Measurements from ENCODE around the gene HK2.
"Not testable (repeated sequence)": the region's sequence is repeated elsewhere in the genome, so short reads cannot be mapped to it uniquely, and the experiment has no call there.

The HK2 gene

DNA sequence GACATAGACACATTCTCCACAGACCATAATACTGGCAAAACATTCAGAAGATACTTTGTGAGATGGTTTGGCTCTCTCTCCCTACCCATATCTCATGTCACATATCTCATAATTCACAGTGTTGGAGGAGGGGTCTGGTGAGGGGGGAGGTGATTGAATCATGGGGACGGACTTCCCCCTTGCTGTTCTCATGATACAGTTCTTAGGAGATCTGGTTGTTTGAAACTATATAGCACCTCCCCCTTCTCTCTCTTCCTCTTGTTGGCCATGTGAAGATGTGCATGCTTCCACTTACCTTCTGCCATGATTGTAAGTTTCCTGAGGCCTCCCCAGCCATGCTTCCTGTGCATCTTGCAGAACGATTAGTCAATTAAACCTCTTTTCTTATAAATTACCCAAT, 61.1 kb downstream of the HK2 start:
- DNase-seq (ENCODE audit: low spot score): no peak

DNA sequence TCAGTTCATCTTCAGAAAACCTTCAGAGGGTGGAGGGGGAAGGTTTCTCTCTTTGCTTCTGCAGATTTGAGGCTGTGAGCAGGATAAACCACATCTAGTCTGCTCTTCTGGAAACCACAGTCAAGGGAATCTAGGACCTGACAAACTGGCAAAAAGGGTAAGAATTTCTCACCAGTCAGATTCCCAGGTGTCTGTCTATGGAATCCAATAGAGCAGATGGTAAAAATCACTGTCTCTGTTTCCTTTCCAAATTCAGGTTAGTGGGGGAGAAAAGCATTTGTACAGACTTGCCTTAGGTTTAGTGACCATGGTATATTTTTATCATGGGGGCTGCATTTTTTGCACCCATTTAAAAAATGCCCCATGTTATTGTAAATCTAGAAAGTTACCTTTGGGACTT, 62.3 kb downstream of the HK2 start:
- no peak for DNase-seq (ENCODE audit: low spot score)

DNA sequence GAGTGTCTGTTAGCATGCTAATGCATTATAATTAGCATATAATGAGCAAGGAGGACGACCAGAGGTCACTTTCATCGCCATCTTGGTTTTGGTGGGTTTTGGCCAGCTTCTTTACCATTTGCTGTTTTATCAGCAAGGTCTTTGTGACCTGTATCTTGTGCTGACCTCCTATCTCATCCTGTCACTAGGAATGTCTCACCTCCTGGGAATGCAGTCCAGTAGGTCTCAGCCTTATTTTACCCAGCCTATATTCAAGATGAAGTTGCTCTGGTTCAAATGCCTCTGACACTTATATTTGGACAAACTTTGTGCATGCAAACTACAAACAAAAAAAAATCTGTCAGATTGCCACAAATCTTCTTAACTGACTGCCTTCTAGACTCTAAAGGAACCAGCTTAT, 66.3 kb downstream of the HK2 start:
- DNase-seq (ENCODE audit: low spot score): not testable (repeated sequence)

DNA sequence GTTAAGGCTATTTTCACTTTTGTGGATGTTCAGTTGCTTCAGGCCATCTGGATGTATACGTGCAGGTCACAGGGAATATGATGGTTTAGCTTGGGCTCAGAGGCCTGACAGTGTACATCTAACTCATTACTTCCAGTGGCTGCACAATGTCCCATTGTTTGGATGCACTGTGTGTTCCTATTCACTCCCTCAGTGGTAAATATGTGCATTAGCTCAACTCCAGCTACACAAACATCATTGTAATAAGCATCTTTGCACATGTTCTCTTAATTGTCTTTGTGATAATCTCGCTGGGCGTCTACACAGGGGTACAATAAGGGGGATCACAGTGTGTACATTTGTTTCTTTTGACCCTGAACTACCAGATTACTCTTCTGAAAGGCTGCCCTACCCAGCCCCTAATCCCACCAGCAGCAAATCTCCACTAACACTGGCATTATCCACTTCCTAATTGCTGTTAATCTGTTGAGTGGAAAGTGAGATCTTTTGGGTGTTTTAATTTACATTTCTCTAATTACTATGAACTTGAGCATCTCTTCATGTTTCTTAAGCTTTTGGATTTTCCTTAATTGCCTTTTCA, 68.4 kb downstream of the HK2 start:
- DNase-seq (ENCODE audit: low spot score): peak; percentile 88

DNA sequence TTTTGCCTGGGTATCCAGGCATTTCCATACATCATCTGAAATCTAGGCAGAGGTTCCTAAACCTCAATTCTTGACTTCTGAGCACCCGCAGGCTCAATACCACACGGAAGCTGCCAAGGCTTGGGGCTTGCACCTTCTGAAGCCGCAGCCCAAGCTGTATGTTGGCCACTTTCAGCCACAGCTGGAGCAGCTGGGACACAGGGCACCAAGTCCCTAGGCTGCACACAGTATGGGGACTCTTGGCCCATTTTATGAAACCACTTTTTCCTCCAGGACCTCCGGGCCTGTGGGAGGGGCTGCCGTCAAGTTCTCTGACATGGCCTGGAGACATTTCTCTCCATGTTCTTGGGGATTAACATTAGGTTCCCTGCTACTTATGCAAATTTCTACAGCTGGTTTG, 72.5 kb downstream of the HK2 start:
- DNase-seq (ENCODE audit: low spot score): no peak

DNA sequence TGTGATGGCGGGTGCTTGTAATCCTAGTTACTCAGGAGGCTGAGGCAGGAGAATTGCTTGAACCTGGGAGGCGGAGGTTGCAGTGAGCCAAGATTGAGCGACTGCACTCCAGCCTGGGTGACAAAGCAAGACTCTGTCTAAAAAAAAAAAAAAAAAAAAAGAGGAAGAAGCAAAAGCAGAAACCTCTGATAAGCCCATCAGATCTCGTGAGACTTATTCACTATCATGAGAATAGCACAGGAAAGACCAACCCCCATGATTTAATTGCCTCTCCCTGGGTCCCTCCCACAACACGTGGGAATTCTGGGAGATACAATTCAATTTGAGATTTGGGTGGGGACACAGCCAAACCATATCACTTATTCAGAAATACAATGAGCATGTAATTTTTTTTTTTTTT, 73.6 kb downstream of the HK2 start:
- not testable (repeated sequence) for DNase-seq (ENCODE audit: low spot score)

DNA sequence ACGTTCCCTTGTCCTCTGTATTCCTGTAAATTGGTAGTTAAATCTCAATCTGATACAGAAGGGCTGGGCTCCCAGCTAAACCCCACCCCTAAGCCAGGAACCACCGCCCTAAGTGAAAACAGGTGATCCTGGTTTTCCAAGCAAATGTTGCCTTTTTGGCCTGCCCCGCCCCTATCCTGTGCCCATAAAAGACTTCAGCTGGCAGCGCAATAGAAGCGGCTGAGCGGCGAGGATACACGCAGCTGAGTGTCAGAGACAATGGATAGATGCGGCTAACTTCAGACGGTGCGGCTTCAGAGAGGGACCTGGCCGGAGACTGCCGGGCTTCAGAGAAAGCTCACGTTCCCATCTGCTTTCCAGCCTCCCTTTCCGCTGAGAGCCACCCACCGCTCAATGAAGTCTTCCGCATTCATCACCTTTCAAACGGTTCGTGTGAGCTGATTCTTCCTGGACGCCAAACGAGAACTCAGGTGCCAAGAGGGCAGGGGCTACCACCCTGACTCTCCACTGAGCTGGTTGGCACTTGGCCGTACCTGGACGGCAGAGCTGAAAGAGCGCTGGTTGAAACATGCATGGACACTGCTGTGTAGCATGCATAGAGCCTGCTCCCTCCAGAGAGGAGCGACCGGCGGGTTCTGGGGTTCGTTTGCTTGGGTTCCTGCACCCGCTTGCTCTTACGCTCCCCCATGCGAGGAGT, 75.0 kb downstream of the HK2 start:
- DNase-seq (ENCODE audit: low spot score): no peak

DNA sequence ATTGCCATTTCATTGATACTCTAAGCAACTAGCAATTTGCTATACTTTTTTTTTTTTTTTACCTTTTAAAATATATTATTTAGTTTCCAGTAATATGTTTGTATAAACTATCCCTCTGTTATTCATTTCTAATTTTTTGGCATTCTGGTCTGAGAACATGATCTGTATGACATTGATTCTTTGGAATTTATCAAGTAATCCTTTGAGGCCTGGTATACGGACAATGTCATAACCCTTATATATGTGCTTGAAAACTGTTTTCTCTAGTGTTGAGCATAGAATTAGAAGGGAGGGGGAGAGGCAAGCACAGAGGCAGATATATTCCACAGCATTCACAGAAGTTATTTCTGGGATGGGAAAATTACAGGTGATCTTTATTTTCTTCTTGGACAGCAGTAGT, 76.3 kb downstream of the HK2 start:
- DNase-seq (ENCODE audit: low spot score): no peak

DNA sequence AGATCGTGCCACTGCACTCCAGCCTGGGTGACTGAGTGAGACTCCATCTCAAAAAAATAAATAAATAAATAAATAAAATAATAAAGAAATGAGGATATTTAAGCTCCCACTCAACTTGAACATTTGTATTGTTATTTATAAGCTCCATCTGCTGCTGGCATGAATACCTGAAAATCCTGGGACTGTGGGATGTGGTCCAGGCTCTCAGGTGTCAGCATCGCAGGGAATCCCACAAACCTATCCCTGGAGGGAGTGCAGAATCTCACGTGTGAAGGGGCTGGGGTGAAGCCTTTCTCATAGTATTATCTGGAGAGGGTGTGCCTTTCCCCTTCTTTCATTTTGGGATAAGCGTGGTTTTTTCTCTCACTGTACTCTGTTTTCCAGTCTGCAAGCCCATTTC, 77.1 kb downstream of the HK2 start:
- DNase-seq (ENCODE audit: low spot score): no peak

DNA sequence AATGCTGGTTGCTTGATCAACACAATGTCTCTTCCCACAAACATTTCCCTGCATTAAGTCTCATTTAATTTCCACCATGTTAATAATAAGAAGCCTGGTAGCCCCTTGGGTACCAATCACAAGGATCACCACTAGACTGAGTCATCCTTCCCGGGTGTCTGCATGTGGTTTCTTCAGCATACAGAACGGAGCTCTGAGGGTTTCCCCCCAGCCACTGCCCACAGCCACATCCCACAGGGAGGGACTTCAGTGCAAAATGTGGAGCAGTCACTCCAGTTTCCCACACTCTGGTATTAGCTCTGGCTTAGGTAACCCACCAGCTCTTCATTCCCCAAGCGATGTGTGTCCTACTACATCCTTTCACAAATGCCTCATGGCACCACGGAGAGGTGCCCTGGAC, 81.8 kb downstream of the HK2 start:
- no peak for DNase-seq (ENCODE audit: low spot score)

DNA sequence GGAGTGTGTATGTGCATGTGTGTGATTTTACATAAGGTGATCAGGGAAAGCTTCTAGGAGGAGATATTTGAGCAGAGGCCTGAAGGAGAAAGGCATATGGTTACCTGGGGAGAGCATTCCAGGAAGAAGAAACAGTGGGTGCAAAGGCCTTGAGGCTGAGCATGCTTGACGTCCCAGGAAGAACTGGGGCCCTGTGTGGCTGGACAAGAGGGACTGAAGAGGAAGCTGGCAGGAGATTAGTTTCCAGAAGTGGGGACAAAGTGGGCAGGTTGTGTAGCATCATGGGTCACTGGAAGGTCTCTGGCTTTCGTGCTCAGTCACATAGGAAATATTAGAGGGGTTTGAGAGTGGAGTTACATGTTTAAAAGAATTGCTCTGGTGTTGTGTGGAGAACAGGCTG, 82.5 kb downstream of the HK2 start:
- no peak for DNase-seq (ENCODE audit: low spot score)

DNA sequence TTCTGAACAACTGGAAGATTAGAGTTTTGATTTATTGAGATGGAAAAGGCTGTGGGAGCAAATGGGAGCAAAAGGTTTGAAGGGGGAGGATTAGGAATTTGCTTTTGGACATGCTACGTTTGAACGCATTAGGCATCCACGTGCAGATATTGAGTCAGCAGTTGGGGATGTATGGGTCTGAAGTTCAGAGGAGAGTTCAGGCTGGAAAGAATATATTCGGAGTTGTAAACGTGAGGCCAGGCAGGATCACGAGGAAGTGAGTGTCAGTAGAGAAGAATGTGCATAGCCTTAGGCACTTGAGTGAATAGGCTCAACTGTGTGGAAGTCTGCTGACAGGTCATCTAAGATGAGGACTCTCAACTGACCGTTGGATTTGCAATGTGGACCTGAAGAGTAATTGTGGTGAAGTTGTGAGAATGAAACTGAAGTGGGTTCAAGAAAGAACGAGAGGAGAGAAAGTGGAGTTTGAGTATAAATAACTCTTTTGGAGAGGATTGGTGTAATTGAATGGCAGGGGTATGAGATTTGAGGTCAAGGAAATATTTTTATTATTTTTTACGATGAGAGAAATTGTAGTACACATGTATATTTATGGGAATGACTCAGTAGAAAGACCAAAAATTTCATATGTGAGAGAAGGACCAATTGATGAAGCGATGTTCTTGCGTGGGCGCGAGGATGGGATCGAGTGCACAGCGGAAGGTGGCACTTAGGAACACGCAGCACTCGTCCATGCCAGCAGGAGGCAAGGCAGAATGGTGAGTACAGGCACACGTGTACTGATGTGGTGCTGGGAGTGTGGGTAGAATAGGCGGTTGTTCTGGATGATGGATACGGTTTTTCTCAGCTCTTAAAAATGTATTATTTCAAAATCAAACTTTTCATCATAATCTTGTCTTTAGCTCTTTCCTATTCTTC, 84.0 kb downstream of the HK2 start:
- no peak for DNase-seq (ENCODE audit: low spot score)

DNA sequence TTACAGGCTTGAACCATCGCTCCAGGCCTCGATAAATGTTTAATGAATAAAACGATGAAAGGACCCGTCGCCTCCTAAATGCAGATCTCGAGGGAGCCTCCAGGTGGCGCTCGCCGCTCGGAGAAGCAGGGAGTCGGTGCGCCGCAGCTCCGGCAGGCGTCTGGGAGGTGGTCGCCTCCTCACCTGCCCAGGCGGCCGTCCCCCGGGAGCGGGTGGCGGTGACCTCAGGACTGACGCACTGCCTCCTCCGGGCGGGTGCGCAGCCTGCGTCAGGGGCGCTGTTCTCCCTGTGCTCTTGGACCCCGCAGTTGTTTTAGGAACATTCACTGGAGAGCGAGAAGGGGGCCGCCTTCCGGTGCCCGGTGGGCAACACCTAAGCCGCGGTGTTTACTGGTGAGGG, 85.9 kb downstream of the HK2 start:
- DNase-seq (ENCODE audit: low spot score): peak; percentile 69

DNA sequence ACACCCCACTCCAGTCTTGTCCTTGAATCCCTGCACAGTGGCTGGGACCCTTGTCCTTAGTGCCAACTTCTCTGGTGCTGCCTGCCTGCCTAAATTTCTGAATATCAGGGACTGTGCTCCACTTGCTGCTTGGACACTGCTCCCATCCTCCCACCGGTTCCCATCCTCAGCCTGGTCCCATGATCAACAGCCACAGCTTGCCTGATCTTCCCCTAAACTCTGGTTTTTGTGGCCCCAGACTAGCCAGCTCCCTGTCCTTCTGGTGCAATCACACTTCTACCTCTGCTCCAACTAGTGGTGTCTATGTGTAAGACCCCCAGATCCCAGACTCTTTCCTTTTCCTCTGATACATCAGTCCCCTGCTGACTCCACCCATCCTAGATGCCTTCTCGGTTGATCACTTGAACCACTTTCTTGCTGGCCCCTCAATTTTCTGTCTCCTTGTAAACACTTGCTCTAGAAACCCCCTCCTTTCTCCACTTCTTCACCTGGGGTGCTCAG, 87.4 kb downstream of the HK2 start:
- DNase-seq (ENCODE audit: low spot score): no peak

DNA sequence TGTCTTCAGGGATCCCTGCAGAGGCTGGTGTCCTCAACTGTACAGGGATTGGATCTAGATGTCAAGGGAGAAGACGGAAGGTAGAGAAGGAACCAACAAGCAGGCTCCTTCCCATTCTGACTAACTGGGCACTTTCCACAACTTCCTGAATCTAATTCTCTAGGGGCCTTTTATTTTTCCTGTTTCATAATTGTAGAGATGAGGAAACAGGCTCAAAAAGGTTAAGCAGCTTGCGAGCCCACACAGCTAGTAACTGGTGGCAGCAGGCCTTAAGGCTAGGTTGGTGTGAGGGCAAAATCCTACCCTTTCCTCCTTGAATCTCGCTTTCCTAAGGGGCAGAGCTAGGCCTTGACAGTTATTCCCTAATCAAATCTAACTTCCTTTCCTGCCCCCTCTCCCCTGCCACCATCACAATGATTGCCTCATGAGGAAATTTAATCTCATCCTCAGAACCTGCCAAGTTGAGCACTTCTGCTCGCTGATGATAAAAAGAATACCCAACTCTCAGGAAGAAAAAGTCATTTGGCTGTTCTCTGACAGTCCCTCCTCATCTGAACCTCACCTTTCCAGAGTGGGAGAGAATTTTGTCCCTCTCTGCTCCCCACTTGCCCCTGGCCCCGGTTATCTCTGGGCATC, 88.8 kb downstream of the HK2 start:
- DNase-seq (ENCODE audit: low spot score): no peak

DNA sequence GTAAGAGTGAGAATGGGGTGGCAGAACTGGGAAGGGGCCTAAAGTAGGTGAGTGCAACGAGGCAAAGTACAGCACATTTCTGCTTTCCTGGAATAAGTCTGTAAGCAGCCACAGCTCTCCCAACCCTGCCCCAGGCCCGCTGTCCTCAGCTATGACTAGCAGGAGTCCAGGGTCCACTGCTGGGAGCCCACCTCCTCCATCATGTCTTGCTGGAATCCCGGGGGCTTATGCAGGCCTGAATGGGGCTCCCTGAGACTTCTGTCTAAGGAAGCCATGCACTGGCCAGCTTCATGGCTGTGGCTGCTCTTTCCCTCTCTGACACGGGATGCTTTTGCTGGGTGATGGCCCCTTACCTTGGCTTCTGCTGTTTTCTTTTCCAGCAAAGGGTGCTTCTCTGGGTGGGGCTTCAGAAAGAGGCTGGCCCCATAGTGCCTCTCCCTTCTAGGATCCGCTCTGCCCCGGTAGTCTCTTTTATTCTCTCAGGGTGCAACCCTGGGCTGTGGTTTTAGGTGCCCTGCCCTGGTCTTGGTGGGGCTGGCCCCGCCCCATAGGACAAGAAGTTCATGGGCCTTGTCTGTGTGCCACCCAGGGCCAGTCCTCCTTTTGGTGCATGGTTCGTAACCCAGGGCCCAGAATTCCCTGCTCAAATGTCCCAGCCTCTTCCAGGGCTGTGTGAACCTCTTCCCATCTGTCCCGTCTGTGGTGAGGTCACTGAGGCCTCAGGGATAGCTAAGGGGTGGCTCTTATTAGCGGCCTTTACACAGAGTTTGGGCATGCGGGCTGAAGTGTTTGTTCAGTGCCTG, 90.7 kb downstream of the HK2 start:
- DNase-seq (ENCODE audit: low spot score): no peak

DNA sequence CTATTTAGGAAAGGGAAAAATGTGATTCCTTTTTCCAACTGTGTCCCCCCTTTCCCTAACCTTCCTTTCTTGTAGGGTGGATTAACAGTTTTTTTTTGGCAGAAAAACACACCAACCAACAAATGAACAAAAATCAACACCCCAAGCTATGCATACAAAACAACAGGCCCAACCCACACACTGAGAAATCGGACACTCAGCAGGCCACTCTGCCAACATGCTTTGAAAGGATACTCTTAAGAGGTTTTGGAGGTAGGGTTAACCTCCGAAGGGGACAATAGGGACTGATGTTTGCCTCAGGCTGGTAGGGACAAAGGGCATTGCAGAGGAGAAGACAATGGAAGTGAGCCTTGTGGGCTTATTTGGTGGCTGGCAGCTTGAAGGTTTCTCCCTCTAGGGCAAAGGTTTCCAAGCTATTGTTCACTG, 91.4 kb downstream of the HK2 start:
- DNase-seq (ENCODE audit: low spot score): no peak

DNA sequence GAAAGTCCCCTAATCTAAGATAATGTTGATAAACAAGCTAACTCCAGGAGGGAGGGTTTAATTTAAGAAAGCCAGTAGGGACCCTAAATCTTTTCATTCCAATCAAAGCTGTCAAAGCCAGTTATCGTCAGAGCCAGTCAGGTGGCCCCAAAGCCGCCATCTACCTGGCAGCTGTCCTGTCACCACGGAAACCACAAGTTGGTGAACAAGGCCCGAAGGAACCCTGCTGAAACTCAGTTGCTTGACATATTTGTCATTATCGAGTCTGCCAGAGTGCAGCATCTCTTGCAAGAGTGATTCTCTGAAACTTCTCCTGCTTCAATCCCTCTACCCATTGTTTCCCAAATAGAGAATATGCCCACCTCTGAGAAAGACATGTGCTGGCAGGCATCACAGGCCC, 93.7 kb downstream of the HK2 start:
- no peak for DNase-seq (ENCODE audit: low spot score)

DNA sequence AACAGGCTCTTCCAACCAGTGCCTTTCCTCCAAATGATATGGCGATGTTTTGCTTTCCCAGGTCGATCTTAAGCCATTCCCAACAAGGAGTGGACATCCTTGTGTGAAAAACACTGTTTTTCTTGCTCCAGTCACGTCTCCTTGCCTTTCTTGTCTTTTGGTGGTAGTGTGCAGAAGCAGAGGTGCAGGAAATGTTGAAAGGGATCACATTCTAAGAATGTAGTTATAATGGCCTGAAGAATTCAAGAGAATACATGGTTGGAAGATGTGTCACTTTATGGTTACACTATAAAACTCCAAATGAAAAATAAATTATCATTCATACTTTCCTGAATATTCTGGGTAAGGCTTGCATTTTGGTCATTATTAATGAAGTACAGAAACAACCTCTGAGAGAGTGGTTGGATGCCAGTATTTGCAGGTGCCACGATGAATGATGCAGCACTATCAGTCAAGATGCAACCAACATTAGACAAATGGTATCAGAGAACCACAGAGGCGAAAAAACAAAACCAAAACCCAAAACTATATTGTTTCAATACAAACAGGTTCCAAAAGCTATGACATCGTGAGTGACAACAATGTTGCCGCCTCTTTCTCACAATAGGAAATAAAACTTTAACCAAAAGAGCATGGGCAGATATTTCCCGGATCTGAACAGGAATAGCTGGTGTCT, 97.0 kb downstream of the HK2 start:
- DNase-seq (ENCODE audit: low spot score): no peak

DNA sequence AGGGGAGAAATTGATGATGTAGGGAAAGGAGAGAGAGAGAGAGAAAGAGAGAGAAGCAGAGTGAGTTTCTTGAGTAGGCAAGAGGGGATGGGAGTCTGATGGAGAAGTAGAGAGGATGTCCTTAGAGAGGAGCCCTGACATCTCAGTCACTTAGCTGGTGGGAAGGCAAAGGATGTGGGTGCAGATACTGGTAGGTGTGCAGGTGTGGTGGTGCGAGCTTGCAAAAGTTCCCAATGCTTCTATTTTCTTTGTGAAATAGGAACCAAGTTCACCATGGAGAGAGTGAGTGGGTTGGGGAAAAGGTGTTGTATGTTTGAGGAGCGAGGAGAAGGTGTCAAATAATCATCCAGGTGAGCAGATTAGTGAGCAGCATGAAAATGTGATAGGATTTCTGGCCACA, 98.0 kb downstream of the HK2 start:
- DNase-seq (ENCODE audit: low spot score): no peak

DNA sequence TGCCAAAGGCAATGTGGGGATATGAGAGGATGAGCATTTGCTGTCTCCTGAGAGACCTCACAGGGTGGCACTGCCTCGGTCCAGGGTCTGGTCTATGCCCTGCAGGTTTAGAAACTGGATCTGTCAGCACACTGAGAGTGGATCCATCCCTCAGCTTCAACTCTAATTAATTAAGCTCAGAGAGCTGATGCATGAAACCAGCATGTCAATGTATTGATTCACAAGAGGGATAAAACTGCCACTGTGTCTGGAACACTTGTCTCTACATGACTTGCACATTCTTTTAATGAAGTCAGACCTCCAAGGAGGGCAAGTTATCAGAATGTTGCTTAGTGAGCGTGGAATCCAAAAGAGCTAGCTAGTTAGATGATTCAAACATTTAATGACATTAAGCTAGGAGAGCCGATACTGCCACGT, 102.1 kb downstream of the HK2 start:
- DNase-seq (ENCODE audit: low spot score): no peak
